ENCODE results near the gene TCF12.
"Not testable (repeated sequence)": the region's sequence is repeated elsewhere in the genome, so short reads cannot be mapped to it uniquely, and the experiment has no call there.

TCF12 gene

DNA sequence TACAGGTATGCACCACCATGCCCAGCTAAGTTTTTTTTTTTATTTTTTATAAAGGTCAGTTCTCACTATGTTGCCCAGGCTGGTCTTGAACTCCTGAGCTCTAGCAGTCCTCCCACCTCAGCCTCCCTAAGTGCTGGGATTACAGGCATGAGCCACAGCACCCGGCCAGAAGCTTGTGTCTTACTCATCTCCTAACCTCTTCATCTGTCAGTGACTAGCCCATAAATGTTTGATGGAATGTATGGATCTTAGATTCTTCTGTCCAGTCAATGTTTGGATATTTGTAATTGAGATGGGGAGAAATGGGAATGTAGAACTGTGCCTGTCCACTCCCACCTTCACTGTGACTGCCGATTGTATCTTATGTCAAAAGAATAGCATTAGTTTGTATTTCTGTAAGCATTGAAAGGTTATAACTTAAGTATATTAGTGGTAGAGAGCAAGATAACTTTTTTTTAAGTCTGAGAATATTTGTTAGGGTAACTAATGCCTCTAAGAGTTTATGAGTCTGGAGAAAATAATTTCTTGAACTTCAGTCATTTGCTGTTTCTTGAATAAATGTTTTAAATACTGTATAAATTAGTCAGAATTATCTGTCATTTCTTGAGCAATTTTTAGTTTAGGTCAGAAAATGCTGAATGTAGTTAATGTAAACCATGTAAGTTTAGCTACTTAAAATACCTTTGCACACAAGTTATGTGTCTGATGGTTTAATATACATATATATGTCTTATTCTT, 242.5 kb downstream of the TCF12 start:
- Histone ChIP-seq H3K4me3 (replicated peaks; ENCODE audit: insufficient read depth, low read length) (no peak overlapping the region), H3K27ac (replicated peaks) (no peak overlapping the region), H3K27me3 (ENCODE audit: insufficient read depth, poor library complexity, severe bottlenecking) (no peaks in the 10 kb centered on the region)
- TF ChIP-seq GABPA (IDR thresholded peaks at IDR 0.05; ENCODE audit: low read depth) (no peak), POLR2AphosphoS5 (IDR thresholded peaks at IDR 0.05; ENCODE audit: low read depth) (no peak), SPI1 (IDR thresholded peaks at IDR 0.05; ENCODE audit: borderline replicate concordance, low read depth) (no peak)
- TF ChIP-seq, protein P1, sequence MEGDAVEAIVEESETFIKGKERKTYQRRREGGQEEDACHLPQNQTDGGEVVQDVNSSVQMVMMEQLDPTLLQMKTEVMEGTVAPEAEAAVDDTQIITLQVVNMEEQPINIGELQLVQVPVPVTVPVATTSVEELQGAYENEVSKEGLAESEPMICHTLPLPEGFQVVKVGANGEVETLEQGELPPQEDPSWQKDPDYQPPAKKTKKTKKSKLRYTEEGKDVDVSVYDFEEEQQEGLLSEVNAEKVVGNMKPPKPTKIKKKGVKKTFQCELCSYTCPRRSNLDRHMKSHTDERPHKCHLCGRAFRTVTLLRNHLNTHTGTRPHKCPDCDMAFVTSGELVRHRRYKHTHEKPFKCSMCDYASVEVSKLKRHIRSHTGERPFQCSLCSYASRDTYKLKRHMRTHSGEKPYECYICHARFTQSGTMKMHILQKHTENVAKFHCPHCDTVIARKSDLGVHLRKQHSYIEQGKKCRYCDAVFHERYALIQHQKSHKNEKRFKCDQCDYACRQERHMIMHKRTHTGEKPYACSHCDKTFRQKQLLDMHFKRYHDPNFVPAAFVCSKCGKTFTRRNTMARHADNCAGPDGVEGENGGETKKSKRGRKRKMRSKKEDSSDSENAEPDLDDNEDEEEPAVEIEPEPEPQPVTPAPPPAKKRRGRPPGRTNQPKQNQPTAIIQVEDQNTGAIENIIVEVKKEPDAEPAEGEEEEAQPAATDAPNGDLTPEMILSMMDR (IDR thresholded peaks at IDR 0.05; ENCODE audit: insufficient read depth, low read length), result no peak
- TF ChIP-seq, protein P2, sequence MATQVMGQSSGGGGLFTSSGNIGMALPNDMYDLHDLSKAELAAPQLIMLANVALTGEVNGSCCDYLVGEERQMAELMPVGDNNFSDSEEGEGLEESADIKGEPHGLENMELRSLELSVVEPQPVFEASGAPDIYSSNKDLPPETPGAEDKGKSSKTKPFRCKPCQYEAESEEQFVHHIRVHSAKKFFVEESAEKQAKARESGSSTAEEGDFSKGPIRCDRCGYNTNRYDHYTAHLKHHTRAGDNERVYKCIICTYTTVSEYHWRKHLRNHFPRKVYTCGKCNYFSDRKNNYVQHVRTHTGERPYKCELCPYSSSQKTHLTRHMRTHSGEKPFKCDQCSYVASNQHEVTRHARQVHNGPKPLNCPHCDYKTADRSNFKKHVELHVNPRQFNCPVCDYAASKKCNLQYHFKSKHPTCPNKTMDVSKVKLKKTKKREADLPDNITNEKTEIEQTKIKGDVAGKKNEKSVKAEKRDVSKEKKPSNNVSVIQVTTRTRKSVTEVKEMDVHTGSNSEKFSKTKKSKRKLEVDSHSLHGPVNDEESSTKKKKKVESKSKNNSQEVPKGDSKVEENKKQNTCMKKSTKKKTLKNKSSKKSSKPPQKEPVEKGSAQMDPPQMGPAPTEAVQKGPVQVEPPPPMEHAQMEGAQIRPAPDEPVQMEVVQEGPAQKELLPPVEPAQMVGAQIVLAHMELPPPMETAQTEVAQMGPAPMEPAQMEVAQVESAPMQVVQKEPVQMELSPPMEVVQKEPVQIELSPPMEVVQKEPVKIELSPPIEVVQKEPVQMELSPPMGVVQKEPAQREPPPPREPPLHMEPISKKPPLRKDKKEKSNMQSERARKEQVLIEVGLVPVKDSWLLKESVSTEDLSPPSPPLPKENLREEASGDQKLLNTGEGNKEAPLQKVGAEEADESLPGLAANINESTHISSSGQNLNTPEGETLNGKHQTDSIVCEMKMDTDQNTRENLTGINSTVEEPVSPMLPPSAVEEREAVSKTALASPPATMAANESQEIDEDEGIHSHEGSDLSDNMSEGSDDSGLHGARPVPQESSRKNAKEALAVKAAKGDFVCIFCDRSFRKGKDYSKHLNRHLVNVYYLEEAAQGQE (IDR thresholded peaks at IDR 0.05; ENCODE audit: insufficient replicate concordance, low read depth), result no peak
- no peak for DNase-seq (ENCODE audit: low read depth in 1 of 2, low spot score in 1 of 2)

- not testable (repeated sequence) for DNase-seq (ENCODE audit: low read depth in 1 of 2, low spot score in 1 of 2); H3K27me3 ChIP-seq (ENCODE audit: insufficient read depth, poor library complexity, severe bottlenecking); H3K27ac ChIP-seq (replicated peaks); H3K4me3 ChIP-seq (replicated peaks; ENCODE audit: insufficient read depth, low read length)
Observed at GRCh38 chr15:57164251-57164650, 245.8 kb downstream of the TCF12 start.

- TF ChIP-seq, protein P2 (IDR thresholded peaks at IDR 0.05; ENCODE audit: insufficient replicate concordance, low read depth), result no peak
- TF ChIP-seq SPI1 (IDR thresholded peaks at IDR 0.05; ENCODE audit: borderline replicate concordance, low read depth) (no peak), POLR2AphosphoS5 (IDR thresholded peaks at IDR 0.05; ENCODE audit: low read depth) (no peak), GABPA (IDR thresholded peaks at IDR 0.05; ENCODE audit: low read depth) (no peak)
- TF ChIP-seq, protein P1 (IDR thresholded peaks at IDR 0.05; ENCODE audit: insufficient read depth, low read length), result no peak
Observed at GRCh38 chr15:57165992-57166391, 247.5 kb downstream of the TCF12 start.

GRCh38 chr15:57167821-57168395, 249.5 kb downstream of the TCF12 start:
- Histone ChIP-seq H3K27me3 (ENCODE audit: insufficient read depth, poor library complexity, severe bottlenecking) (no peaks in the 10 kb centered on the region), H3K4me3 (replicated peaks; ENCODE audit: insufficient read depth, low read length) (no peak overlapping the region), H3K27ac (replicated peaks) (no peak overlapping the region)
- no peak for TF ChIP-seq GABPA (IDR thresholded peaks at IDR 0.05; ENCODE audit: low read depth)
- TF ChIP-seq, protein P2 (IDR thresholded peaks at IDR 0.05; ENCODE audit: insufficient replicate concordance, low read depth), result no peak
- no peak for TF ChIP-seq SPI1 (IDR thresholded peaks at IDR 0.05; ENCODE audit: borderline replicate concordance, low read depth)
- no peak for TF ChIP-seq POLR2AphosphoS5 (IDR thresholded peaks at IDR 0.05; ENCODE audit: low read depth)
- TF ChIP-seq, protein P1 (IDR thresholded peaks at IDR 0.05; ENCODE audit: insufficient read depth, low read length), result no peak
- no peak for DNase-seq (ENCODE audit: low read depth in 1 of 2, low spot score in 1 of 2)

More at GRCh38 chr15:57165992-57166391, 247.5 kb downstream of the TCF12 start:
- no peak for DNase-seq (ENCODE audit: low read depth in 1 of 2, low spot score in 1 of 2)
- Histone ChIP-seq H3K4me3 (replicated peaks; ENCODE audit: insufficient read depth, low read length) (no peak overlapping the region), H3K27ac (replicated peaks) (no peak overlapping the region), H3K27me3 (ENCODE audit: insufficient read depth, poor library complexity, severe bottlenecking) (no peaks in the 10 kb centered on the region)

Measured in HL-60 (cell line).